Suprapubic skin (tissue), 4 donors: Measurements from ENCODE around the gene MBLAC1. TPM values are rescaled to one million over a fixed set of nuclear protein-coding genes. Genes with fewer than 3 reads are reported as not detected.
A peak's percentile ranks its signal among the peaks of the same experiment; 100 is the strongest.

Source experiments
- DNase-seq, 2 donors: peaks; one replicate each; pipeline ENCODE4 v3.0.0-alpha.2; 2019; ENCODE audit warnings: low spot score in 2 of 2
- H3K27ac ChIP-seq: fragments of 200-600 bp; sonication (generic); one replicate; pipeline ENCODE4 v1.5.1; 2019
- H3K27me3 ChIP-seq: fragments of 200-600 bp; sonication (generic); one replicate; pipeline ENCODE4 v1.5.1; 2019
- H3K36me3 ChIP-seq: fragments of 200-600 bp; sonication (generic); one replicate; pipeline ENCODE4 v1.5.1; 2019
- H3K4me1 ChIP-seq: fragments of 200-600 bp; sonication (generic); one replicate; pipeline ENCODE4 v1.5.1; 2019
- H3K4me3 ChIP-seq: fragments of 200-600 bp; sonication (generic); one replicate; pipeline ENCODE4 v1.5.1; 2019; ENCODE audit warnings: mild to moderate bottlenecking
- H3K9me3 ChIP-seq: fragments of 200-600 bp; sonication (generic); one replicate; pipeline ENCODE4 v1.5.1; 2019
- EP300 ChIP-seq: sonication (generic); formaldehyde crosslinking; IDR thresholded peaks from one replicate; pipeline ENCODE4 v1.6.1; 2017; ENCODE audit warnings: antibody characterized with exemption
- POLR2A ChIP-seq, 2 donors: fragments of 450-650 bp; IDR thresholded peaks; one replicate each; pipeline ENCODE4 v1.6.1; 2017; ENCODE audit warnings: antibody characterized with exemption in 2 of 2, mild to moderate bottlenecking in 2 of 2, moderate library complexity in 2 of 2
- POLR2AphosphoS5 ChIP-seq, 3 donors: sonication (generic); formaldehyde crosslinking; IDR thresholded peaks; one replicate each; pipeline ENCODE4 v1.6.1; 2017; ENCODE audit warnings: antibody characterized with exemption in 3 of 3
- WGBS: methylation state at CpG from one replicate; pipeline ENCODE4 v1.1.5; 2018; 5-methylcytosine and 5-hydroxymethylcytosine counted together
- total RNA-seq, 4 donors: library from RNA; depleted of rRNA; stranded (reverse); fragments of >200 nt; gene quantifications; one replicate each; pipeline ENCODE4 v1.1.0, GENCODE V29; 2016
- TF ChIP-seq, protein P1 (sequence below), 2 donors: fragments of 200-600 bp in 1 of 2; fragments of 450-650 bp in 1 of 2; sonication (generic) in 1 of 2; IDR thresholded peaks; one replicate each; pipeline ENCODE4 v1.5.1; 2016 to 2019; ENCODE audit warnings: antibody characterized with exemption in 2 of 2, mild to moderate bottlenecking in 1 of 2, moderate library complexity in 1 of 2

Gene MBLAC1
- total RNA-seq, 4 donors from 2014 or later: 2.6 to 6.2 (median 3.6) TPM

DNA sequence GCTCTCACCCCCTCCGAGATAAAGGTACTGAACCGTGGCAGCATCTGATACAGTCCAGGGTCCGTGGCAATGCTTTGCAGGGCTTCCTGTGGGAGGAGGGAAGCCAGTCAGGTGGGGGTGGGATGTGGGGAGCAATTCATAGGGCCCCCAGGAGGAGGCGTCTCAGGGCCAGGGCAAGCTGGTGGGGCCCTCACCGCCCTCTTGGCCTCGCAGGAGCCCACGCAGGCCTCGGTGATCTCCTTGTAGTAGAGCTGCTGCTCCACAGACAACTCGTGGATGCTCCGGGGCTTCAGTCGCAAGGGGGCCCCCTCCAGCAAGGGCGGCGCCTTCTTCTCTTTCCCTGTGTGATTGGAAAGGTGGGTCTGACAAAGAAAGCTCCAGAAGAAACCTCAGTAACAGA, 14.9 kb upstream of the MBLAC1 start:
- H3K4me1 ChIP-seq: no peaks in the 10 kb centered on the region
- peaks cover 72% of the 10 kb centered on the region for H3K36me3 ChIP-seq
- TF ChIP-seq POLR2A (IDR thresholded peaks at IDR 0.05) (no peak), POLR2AphosphoS5 (IDR thresholded peaks at IDR 0.05) (no peak), EP300 (no peak)
- TF ChIP-seq, protein P1, sequence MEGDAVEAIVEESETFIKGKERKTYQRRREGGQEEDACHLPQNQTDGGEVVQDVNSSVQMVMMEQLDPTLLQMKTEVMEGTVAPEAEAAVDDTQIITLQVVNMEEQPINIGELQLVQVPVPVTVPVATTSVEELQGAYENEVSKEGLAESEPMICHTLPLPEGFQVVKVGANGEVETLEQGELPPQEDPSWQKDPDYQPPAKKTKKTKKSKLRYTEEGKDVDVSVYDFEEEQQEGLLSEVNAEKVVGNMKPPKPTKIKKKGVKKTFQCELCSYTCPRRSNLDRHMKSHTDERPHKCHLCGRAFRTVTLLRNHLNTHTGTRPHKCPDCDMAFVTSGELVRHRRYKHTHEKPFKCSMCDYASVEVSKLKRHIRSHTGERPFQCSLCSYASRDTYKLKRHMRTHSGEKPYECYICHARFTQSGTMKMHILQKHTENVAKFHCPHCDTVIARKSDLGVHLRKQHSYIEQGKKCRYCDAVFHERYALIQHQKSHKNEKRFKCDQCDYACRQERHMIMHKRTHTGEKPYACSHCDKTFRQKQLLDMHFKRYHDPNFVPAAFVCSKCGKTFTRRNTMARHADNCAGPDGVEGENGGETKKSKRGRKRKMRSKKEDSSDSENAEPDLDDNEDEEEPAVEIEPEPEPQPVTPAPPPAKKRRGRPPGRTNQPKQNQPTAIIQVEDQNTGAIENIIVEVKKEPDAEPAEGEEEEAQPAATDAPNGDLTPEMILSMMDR (IDR thresholded peaks at IDR 0.05): no peak
- no peak overlapping the region for H3K4me3 ChIP-seq
- H3K9me3 ChIP-seq: no peaks in the 10 kb centered on the region
- DNase-seq: no peak
- H3K27ac ChIP-seq: no peak overlapping the region
- H3K27me3 ChIP-seq: no peaks in the 10 kb centered on the region
- WGBS: 69% methylated on average over 3 of the region's 13 CpGs

DNA sequence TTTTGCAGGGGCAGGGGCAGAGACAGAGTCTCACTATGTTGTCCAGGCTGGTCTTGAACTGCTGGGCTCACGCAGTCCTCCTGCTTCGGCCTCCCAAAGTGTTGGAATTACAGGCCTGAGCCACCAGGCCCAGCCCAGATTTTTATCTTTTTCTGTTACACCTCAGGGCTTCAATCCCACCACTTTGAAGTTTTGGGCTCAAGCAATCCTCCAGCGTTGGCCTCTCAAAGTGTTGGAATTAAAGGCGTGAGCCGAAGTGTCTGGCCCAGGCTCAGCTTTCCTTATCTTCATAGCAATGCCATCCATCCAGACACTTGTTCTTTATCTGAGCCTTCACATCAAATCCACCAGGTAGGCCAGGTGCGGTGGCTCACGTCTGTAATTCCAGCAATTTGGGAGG, 11.7 kb upstream of the MBLAC1 start:
- Histone ChIP-seq H3K27ac (no peak overlapping the region), H3K4me1 (peaks cover 14% of the 10 kb centered on the region), H3K36me3 (peaks cover 43% of the 10 kb centered on the region), H3K9me3 (no peaks in the 10 kb centered on the region), H3K4me3 (no peak overlapping the region), H3K27me3 (no peaks in the 10 kb centered on the region)
- 86% methylated on average over 7 of the region's 7 CpGs for WGBS
- no peak for TF ChIP-seq POLR2AphosphoS5 (IDR thresholded peaks at IDR 0.05)
- TF ChIP-seq POLR2A (IDR thresholded peaks at IDR 0.05): no peak
- DNase-seq: no peak

DNA sequence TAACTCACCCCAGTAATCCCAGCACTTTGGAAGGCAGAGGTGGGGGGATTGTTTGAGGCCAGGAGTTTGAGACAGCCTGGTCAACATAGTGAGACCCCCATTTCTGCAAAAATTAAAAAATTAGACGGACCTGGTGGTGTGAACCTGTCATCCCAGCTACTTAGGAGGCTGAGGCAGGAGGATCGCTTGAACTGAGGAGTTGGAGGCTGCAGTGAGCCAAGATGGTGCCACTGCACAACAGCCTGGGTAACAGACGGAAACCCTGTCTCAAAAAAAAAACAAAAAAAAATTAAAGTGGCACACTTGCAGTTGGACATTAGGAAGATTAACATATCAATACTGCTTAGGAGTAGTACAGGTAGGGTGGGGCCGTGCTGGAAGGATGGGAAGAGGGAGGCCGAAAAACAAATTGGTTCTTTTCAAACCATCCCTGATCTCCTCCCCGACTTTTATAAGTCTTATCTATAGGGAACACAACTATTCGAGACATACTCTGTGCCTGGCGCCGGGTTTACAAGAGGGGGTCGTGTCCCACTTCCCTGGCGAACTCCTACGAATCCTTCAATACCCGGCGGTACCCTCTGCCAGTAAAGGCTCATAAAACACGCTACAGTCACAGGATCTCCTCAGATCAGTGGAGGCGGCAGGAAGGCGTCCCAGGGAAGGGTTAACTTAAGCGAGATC, 8.2 kb upstream of the MBLAC1 start:
- Histone ChIP-seq H3K27me3 (no peaks in the 10 kb centered on the region), H3K27ac (peak overlapping the region; percentile 92), H3K36me3 (peaks cover 9% of the 10 kb centered on the region), H3K4me3 (peak overlapping the region; percentile 86), H3K4me1 (peaks cover 21% of the 10 kb centered on the region), H3K9me3 (no peaks in the 10 kb centered on the region)
- TF ChIP-seq POLR2AphosphoS5 (IDR thresholded peaks at IDR 0.05): no peak
- no peak for TF ChIP-seq EP300
- TF ChIP-seq POLR2A (IDR thresholded peaks at IDR 0.05): no peak
- TF ChIP-seq, protein P1 (IDR thresholded peaks at IDR 0.05): no peak
- no peak for DNase-seq
- WGBS: 25% methylated on average over 15 of the region's 18 CpGs

DNA sequence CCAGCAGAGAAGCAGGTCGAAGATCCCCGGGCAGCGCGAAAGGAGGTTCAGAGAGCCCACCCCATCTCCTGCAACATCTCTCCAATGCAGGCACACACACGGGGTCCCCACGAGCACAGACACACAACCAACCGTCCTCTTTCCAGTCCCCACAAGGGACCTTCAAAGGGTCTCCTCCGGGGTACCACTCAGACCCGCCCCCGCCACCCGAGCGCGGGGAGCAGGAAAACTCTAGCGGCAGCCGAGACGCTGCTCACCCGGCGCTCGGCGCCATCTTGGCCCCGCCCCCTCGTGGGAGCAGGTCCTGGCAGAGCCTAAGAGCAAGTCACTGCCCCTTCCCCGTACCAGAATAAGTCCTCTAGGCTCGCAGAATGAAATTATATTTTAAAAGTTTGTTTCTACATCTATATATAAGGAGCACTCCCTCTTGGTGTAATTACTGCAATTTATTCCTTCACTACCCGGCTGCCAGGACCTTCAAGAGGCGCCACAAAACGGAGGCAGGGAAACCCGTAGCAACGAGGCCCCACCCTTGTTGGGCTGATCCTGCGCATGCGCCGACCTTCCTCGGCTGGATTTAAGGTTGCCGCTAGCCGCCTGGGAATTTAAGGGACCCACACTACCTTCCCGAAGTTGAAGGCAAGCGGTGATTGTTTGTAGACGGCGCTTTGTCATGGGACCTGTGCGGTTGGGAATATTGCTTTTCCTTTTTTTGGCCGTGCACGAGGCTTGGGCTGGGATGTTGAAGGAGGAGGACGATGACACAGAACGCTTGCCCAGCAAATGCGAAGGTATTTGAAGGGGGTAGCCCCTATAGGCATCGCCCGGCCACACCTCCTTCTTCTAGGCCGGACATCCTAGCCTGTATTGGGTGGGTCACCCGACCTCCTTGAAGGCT, 7.4 kb upstream of the MBLAC1 start, which contains the start of the genes CNPY4 and TAF6:
TSS of gene CNPY4 (plus strand) at position 563 of the 898 bp plus-strand sequence. CDS start at position 674, 111 bp downstream.
TSS of gene TAF6 (minus strand) at position 287 of the 898 bp plus-strand sequence. CDS start 5,149 bp downstream, outside the sequence.
- H3K36me3 ChIP-seq: peaks cover 1% of the 10 kb centered on the region
- no peaks in the 10 kb centered on the region for H3K27me3 ChIP-seq
- under 1% methylated on average over 28 of the region's 49 CpGs for WGBS
- no peaks in the 10 kb centered on the region for H3K9me3 ChIP-seq
- TF ChIP-seq POLR2A (IDR thresholded peaks at IDR 0.05) (no peak), EP300 (no peak), POLR2AphosphoS5 (IDR thresholded peaks at IDR 0.05) (no peak)
- TF ChIP-seq, protein P1 (IDR thresholded peaks at IDR 0.05): no peak
- peak within 1 kb of the TSS; percentile 92 for H3K27ac ChIP-seq
- H3K4me3 ChIP-seq: peak within 1 kb of the TSS; percentile 86
- DNase-seq: peak; percentile 97
- peaks cover 21% of the 10 kb centered on the region for H3K4me1 ChIP-seq

DNA sequence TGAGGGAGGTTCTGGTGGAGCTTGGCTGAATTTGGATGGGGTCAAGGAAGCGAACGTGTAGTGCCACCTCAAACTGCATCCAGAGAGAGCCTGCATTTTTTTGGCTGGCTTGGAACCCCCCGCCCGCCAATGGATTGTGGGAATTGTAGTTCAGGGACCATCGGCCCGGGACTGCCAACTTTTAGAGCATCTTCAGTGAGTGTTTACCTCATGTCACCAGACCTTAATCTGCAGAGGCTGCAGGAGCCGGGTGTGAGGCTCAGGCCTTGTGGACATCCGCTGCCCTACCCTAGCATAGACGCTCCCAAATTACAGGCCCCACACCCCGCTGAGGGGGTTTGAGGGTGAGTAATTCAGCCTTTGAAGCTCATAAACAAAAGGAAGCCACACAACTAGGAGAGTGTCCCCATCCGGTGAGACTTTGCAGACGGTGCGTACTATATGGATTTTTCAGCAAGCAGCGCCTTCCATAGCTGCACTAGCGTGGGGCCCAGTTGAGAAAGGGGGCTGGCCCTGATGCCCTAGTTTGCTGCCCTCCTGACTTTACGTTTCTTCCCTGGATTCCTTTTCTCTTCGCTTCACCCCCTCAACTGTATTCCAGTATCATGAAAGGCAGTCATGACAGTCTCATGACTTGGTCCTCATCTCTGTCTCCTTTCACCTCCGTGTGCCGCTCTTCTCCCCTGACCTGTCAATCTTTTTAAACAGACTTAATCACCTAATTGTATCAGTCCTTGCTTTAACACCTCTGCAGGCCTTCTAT, 6.6 kb upstream of the MBLAC1 start:
- H3K36me3 ChIP-seq: no peaks in the 10 kb centered on the region
- no peaks in the 10 kb centered on the region for H3K27me3 ChIP-seq
- 13% methylated on average over 18 of the region's 19 CpGs for WGBS
- peak overlapping the region; percentile 92 for H3K27ac ChIP-seq
- peaks cover 28% of the 10 kb centered on the region for H3K4me1 ChIP-seq
- peak in 1 of 2 donors; percentile 88 for DNase-seq
- peak overlapping the region; percentile 86 for H3K4me3 ChIP-seq
- H3K9me3 ChIP-seq: no peaks in the 10 kb centered on the region
- TF ChIP-seq, protein P1 (IDR thresholded peaks at IDR 0.05): no peak
- TF ChIP-seq POLR2AphosphoS5 (IDR thresholded peaks at IDR 0.05) (no peak), POLR2A (IDR thresholded peaks at IDR 0.05) (no peak), EP300 (no peak)
